ENCODE results near the gene CNNM4.
"Not testable (repeated sequence)": the region's sequence is repeated elsewhere in the genome, so short reads cannot be mapped to it uniquely, and the experiment has no call there.

CNNM4 gene

GRCh38 chr2:96775160-96775559, 14.5 kb downstream of the CNNM4 start:
- H3K27ac ChIP-seq: no peak overlapping the region
- TF ChIP-seq CTCF (conservative IDR thresholded peaks at IDR 0.05): no peak

GRCh38 chr2:96783388-96783787, 22.7 kb downstream of the CNNM4 start:
- H3K27ac ChIP-seq: no peak overlapping the region
- TF ChIP-seq CTCF (conservative IDR thresholded peaks at IDR 0.05): no peak

GRCh38 chr2:96787411-96787810, 26.7 kb downstream of the CNNM4 start:
- no peak for TF ChIP-seq CTCF (conservative IDR thresholded peaks at IDR 0.05)
- H3K27ac ChIP-seq: no peak overlapping the region

GRCh38 chr2:96788442-96789244, 27.9 kb downstream of the CNNM4 start:
- no peak for TF ChIP-seq CTCF (conservative IDR thresholded peaks at IDR 0.05)
- no peak overlapping the region for H3K27ac ChIP-seq

- no peak for TF ChIP-seq CTCF (conservative IDR thresholded peaks at IDR 0.05)
- H3K27ac ChIP-seq: no peak overlapping the region
These were observed 28.5 kb downstream of the CNNM4 start for GRCh38 chr2:96789245-96789617.

- TF ChIP-seq CTCF (conservative IDR thresholded peaks at IDR 0.05): no peak
- no peak overlapping the region for H3K27ac ChIP-seq
These were observed 32.4 kb downstream of the CNNM4 start for GRCh38 chr2:96792772-96793749.

GRCh38 chr2:96795076-96795475, 34.4 kb downstream of the CNNM4 start:
- H3K27ac ChIP-seq: no peak overlapping the region
- no peak for TF ChIP-seq CTCF (conservative IDR thresholded peaks at IDR 0.05)

GRCh38 chr2:96796497-96796896, 35.8 kb downstream of the CNNM4 start:
- not testable (repeated sequence) for H3K27ac ChIP-seq

Measured in VCaP (cell line).